ENCODE data around the gene ZNF646.

The ZNF646 gene

GRCh38 chr16:31036691-31037090 lies 37.5 kb upstream of the ZNF646 start:
- no peaks in the 10 kb centered on the region for H3K36me3 ChIP-seq (ENCODE audit: low read length)
- no peak overlapping the region for H3K9ac ChIP-seq (ENCODE audit: low read length)
- H3K9me3 ChIP-seq (ENCODE audit: insufficient read depth, low read length): no peaks in the 10 kb centered on the region
- H4K20me1 ChIP-seq (ENCODE audit: low read depth, low read length): no peaks in the 10 kb centered on the region
- H3K4me3 ChIP-seq (ENCODE audit: insufficient read depth, low read length, poor library complexity, severe bottlenecking): no peak overlapping the region
- H3K27me3 ChIP-seq (ENCODE audit: low read length): no peaks in the 10 kb centered on the region
- no peak overlapping the region for H2AFZ ChIP-seq (ENCODE audit: low read depth, low read length, severe bottlenecking)
- H3K79me2 ChIP-seq (ENCODE audit: insufficient read depth, low read length): no peaks in the 10 kb centered on the region
- no peaks in the 10 kb centered on the region for H3K9me2 ChIP-seq (replicated peaks; ENCODE audit: insufficient read depth, low read length)
- no peak for TF ChIP-seq EZH2phosphoT487 (conservative IDR thresholded peaks at IDR 0.05; ENCODE audit: low read length)
- no peak for TF ChIP-seq CTCF (IDR thresholded peaks at IDR 0.05; ENCODE audit: insufficient read depth, low read length, poor library complexity, severe bottlenecking)
- H3K4me2 ChIP-seq (ENCODE audit: low read depth, low read length, poor library complexity, severe bottlenecking): no peak overlapping the region
- H3K27ac ChIP-seq (ENCODE audit: low read depth, low read length): no peak overlapping the region
- H3F3A ChIP-seq (ENCODE audit: insufficient read depth): peaks cover 10% of the 10 kb centered on the region

DNA sequence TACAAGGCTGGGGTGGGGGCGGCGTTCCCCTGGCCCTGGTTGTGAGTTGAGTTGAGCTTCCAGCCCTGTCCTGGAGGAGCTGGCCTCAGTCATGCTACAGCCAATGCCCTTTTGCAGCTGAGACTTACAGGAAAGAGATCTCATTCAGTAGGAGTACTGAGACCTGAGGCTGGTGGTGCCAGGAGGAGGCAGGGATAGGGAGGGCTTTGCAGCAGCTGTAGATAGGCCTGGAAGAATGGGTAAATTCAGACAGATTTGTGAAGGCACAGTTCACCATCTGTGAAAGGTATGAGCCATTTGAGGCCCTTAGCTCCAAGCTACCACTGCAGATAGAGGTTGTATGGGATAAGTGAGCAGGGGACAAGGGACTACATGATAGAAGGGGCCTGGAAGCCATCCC lies 35.2 kb upstream of the ZNF646 start:
- H3K27ac ChIP-seq (ENCODE audit: low read depth, low read length): no peak overlapping the region
- TF ChIP-seq EZH2phosphoT487 (conservative IDR thresholded peaks at IDR 0.05; ENCODE audit: low read length): no peak
- no peak for TF ChIP-seq CTCF (IDR thresholded peaks at IDR 0.05; ENCODE audit: insufficient read depth, low read length, poor library complexity, severe bottlenecking)
- no peaks in the 10 kb centered on the region for H3K36me3 ChIP-seq (ENCODE audit: low read length)
- no peak overlapping the region for H2AFZ ChIP-seq (ENCODE audit: low read depth, low read length, severe bottlenecking)
- H3K4me3 ChIP-seq (ENCODE audit: insufficient read depth, low read length, poor library complexity, severe bottlenecking): no peak overlapping the region
- no peaks in the 10 kb centered on the region for H3F3A ChIP-seq (ENCODE audit: insufficient read depth)
- H3K27me3 ChIP-seq (ENCODE audit: low read length): no peaks in the 10 kb centered on the region
- no peak overlapping the region for H3K4me2 ChIP-seq (ENCODE audit: low read depth, low read length, poor library complexity, severe bottlenecking)
- H3K79me2 ChIP-seq (ENCODE audit: insufficient read depth, low read length): no peaks in the 10 kb centered on the region
- no peak overlapping the region for H3K9ac ChIP-seq (ENCODE audit: low read length)
- no peaks in the 10 kb centered on the region for H3K9me2 ChIP-seq (replicated peaks; ENCODE audit: insufficient read depth, low read length)
- no peaks in the 10 kb centered on the region for H4K20me1 ChIP-seq (ENCODE audit: low read depth, low read length)
- H3K9me3 ChIP-seq (ENCODE audit: insufficient read depth, low read length): no peaks in the 10 kb centered on the region

GRCh38 chr16:31042866-31043265 lies 31.4 kb upstream of the ZNF646 start:
- H3K9me3 ChIP-seq (ENCODE audit: insufficient read depth, low read length): no peaks in the 10 kb centered on the region
- no peak overlapping the region for H3K27ac ChIP-seq (ENCODE audit: low read depth, low read length)
- no peak overlapping the region for H3K9ac ChIP-seq (ENCODE audit: low read length)
- no peak overlapping the region for H3K4me2 ChIP-seq (ENCODE audit: low read depth, low read length, poor library complexity, severe bottlenecking)
- H3K27me3 ChIP-seq (ENCODE audit: low read length): no peaks in the 10 kb centered on the region
- H3K79me2 ChIP-seq (ENCODE audit: insufficient read depth, low read length): no peaks in the 10 kb centered on the region
- no peaks in the 10 kb centered on the region for H3F3A ChIP-seq (ENCODE audit: insufficient read depth)
- no peaks in the 10 kb centered on the region for H3K36me3 ChIP-seq (ENCODE audit: low read length)
- H3K4me3 ChIP-seq (ENCODE audit: insufficient read depth, low read length, poor library complexity, severe bottlenecking): no peak overlapping the region
- H4K20me1 ChIP-seq (ENCODE audit: low read depth, low read length): no peaks in the 10 kb centered on the region
- no peaks in the 10 kb centered on the region for H3K9me2 ChIP-seq (replicated peaks; ENCODE audit: insufficient read depth, low read length)
- no peak for TF ChIP-seq CTCF (IDR thresholded peaks at IDR 0.05; ENCODE audit: insufficient read depth, low read length, poor library complexity, severe bottlenecking)
- TF ChIP-seq EZH2phosphoT487 (conservative IDR thresholded peaks at IDR 0.05; ENCODE audit: low read length): no peak
- H2AFZ ChIP-seq (ENCODE audit: low read depth, low read length, severe bottlenecking): no peak overlapping the region

Data from SU-DHL-6 (cell line).